Middle frontal gyrus (tissue), 1 donor: ENCODE results near the gene GEMIN7.

Source experiments
- DNase-seq: peaks from one replicate; pipeline ENCODE4 v3.0.0-alpha.2; 2015; ENCODE audit warnings: low spot score; ENCODE audit errors: extremely low spot score

The GEMIN7 gene, protein sequence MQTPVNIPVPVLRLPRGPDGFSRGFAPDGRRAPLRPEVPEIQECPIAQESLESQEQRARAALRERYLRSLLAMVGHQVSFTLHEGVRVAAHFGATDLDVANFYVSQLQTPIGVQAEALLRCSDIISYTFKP

GRCh38 chr19:45079063-45079910, at the start of gene GEMIN7:
Gene GEMIN7 (plus strand): TSS chr19:45079260. CDS start chr19:45090115, 10,855 bp downstream.
- no peak for DNase-seq

DNA sequence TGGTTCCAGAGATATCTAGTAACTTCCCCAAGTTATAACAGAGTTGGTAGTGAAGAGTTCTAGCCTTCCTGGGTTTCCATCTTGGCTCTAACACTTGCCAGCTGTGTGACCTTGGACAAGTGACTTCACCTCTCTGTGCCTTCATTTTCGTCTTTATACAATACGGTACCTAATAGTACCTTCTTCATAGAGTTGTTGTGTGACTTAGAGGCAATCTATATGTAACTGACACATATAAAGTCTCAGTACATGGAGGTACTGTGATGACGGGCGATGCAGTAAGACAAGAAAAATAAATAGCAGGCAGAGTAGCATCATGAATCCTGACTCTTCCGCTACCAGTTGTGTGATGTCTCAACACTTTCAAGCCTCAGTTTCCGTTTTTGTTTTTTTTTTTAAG, 48.2 kb upstream of the GEMIN7 start:
- DNase-seq = no peak

- no peak for DNase-seq
These were observed 46.6 kb upstream of the GEMIN7 start for GRCh38 chr19:45032421-45032820.

DNA sequence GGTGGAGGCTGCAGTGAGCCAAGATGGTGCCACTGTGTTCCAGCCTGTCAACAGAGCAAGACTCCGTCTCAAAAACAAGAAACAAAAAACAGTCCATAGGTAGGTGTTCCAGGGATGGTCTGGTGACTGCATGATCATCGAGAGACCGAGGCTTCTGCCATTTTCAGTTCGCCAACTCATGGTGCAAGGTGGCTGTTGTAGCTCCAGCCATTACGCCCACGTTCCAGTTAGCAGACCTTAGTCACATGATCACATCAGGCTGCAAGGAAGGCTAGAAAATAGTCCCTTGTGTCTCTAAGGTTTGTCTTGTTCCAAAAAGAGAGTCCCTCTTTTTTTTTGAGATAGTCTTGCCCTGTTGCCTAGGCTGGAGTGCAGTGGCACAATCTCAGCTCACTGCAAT, 43.3 kb upstream of the GEMIN7 start:
- DNase-seq = no peak

DNA sequence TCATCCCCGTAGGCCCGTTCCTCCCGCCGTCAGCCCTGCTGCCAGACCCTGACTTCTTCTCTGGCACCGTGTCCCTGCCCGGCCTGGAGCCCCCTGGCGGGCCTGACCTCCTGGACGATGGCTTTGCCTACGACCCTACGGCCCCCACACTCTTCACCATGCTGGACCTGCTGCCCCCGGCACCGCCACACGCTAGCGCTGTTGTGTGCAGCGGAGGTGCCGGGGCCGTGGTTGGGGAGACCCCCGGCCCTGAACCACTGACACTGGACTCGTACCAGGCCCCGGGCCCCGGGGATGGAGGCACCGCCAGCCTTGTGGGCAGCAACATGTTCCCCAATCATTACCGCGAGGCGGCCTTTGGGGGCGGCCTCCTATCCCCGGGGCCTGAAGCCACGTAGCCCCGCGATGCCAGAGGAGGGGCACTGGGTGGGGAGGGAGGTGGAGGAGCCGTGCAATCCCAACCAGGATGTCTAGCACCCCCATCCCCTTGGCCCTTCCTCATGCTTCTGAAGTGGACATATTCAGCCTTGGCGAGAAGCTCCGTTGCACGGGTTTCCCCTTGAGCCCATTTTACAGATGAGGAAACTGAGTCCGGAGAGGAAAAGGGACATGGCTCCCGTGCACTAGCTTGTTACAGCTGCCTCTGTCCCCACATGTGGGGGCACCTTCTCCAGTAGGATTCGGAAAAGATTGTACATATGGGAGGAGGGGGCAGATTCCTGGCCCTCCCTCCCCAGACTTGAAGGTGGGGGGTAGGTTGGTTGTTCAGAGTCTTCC, 41.5 kb upstream of the GEMIN7 start:
- DNase-seq = no peak

- DNase-seq = peak; percentile 80
These were observed 39.8 kb upstream of the GEMIN7 start, which contains the start of gene CLASRP for GRCh38 chr19:45038931-45039893. Gene CLASRP (plus strand): TSS chr19:45039045. CDS start chr19:45040213, 1,168 bp downstream.

- DNase-seq = no peak
These were observed 38.8 kb upstream of the GEMIN7 start for GRCh38 chr19:45040059-45040771.

DNA sequence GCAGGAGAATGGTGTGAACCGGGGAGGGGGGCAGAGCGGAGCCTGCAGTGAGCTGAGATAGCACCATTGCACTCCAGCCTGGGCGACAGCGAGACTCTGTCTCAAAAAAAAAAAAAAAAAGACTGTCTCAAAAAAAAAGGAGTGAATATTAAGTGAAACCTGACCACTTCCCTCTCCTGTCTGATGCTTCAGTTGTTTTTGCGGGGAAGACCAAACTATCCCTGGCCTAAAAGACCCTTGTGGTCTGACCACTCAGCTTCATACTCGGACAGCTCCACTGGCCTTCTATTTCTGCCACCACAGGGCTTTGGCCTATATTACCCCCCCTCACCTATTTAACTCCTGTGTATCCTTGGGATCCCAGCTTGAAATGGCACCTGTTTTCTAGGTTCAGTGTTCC, 37.9 kb upstream of the GEMIN7 start:
- DNase-seq = no peak

DNA sequence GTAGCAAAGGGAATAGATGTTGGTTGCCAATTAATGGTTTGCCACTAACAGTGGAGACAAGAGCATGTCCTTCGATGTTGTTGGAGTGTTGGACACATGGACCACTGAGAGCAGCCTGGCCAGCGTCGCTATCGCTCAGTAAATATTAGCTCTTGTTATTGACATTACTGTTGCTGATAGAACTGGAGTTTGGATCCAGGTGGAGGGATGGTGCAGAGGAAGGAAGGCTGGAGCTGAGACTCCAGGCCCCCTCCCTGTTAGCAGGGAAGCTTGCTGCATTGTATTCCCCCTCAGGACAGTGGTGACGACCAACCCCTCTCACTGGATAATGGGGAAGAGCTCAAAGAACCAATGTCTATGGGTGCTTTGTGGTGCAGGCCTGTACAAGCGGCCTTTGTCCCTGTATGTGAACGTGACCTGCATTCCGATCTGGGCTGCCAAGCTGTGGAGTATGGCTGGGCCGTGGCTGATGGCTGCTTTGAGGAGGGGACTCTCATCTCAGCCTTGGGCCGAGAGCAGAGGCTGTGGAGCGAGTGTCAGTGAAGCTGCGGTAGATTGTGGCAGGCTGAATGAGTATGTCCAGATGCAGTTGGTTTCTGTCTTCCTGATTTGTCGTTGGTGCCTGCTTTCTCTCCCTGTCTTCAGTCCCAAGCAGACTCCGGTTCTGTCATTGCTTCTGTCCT, 33.2 kb upstream of the GEMIN7 start:
- DNase-seq = peak; percentile 78

GRCh38 chr19:45046355-45046754, 32.7 kb upstream of the GEMIN7 start:
- no peak for DNase-seq

DNA sequence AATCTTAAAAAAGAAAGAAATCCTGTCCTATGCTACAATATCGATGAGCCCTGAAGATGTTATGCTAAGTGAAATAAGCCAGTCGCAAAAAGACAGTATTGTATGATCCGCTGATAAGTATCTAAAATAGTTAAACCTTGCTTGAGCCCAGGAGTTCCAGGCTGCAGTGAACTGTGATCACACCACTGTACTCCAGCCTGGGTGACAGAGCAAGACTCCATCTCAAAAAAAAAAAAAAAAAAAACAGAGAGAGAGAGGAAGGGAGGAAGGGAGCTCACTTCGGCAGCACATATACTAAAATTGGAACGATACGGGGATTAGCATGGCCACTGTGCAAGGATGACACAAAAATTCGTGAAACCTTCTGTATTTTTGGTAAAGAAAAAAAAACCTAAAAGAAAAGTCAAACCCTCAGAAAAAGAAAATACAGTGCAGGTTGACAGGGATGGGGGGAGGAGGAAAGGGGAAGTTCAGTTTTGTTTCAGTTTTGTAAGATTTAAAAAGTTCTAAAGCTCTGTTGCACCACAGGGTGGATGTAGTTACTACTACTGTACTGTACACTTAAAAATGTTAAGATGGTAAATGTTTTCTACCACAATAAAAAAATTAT, 31.8 kb upstream of the GEMIN7 start:
- DNase-seq = no peak

DNA sequence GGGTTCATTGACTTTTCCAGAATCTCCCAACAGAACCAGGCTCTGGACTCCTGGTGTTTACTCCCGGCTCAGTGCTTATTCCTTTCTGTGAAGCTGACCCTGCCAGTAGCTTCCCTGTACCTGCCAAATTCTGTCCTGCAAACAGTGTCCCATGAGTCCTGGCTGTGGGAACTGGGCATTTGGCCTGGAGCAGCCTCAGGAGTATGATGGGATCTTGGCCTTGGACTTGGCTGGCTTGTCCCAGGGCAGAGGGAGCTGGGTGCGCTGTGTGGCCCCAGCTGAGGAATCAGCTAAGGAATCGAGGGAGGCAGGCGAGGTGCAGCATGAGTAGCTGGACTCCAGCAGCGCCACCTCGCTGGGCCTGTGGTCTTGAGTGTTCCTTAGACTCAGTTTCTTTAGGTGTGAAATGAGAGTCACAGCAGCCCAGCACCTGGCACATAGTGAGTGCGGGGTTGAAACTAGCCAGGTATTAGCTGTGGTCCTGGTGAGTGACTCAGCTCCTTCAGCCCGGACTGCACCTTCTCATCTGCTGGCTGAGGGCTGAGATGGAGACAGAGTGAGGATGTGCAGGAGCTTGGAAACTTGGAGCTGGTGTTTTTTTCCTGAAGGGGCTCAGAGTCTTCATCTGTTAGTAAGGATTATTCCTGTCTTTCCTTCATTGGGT, 29.9 kb upstream of the GEMIN7 start:
- no peak for DNase-seq

DNA sequence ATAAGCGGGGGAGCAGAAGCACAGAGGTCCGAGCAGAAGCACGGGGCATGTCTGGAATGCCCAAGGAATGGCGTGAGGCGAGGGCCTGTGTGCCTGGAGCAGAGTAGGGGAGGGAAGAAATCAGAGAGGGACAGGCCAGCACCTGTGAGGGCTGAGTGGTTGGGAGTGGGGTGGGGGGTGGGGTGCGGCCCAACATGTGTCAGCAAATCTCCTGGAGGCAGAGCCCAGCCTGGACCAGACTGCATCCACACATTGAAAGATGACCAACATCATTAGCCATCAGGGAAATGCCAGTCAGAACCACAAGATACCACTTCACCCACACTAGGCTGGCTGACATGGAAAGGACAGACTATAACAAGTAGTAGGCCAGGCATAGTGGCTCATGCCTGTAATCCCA, 29.0 kb upstream of the GEMIN7 start:
- DNase-seq = no peak

DNA sequence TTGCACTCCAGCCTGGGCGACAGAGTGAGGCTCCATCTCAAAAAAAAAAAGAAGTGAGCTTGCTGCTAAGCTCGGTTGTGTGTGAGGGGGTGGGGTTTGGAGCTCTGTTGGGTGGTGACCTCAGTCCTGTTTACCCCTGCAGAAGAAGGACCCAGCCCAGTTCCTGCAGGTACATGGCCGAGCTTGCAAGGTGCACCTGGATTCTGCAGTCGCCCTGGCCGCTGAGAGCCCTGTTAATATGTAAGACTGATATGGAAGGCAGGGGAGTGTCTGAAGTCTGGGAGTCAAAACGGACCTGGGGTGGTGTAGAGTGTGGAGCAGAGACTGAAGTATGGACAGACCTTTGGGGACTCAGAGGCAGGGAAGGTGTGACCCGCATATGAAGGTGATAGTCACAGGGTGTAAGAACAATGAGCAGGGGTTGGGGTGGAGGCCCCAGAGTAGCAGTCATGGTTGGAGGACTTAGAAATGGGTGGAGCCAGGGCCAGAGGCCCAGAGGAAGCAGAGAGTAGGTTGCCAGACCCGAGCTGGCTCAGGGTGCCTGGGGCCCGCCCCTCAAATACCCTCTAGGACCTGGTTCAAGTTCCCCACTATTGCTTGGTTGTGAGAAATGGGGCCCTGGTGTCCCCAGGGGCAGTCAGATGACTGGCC, 27.0 kb upstream of the GEMIN7 start:
- no peak for DNase-seq

DNA sequence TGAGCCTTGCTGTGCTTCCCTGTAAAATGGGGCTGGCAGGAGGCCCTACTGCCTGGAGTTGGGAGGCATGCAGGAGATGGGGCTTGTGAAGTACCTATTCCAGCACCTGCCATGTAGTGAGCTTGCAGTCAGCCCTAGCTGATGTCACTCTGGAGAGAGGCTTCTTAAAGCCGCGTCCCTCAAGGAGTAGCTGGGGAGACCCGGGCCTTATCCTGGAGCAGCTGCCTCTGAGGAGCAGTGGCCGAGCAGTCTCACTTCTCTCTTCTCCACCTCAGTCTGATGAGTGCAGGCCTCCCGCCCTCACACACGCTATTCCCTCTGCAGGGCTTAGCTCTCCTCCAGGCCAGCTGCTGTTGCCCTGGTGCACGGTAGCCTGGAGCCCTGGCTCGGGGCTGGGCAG, 22.2 kb upstream of the GEMIN7 start:
- DNase-seq = no peak

DNA sequence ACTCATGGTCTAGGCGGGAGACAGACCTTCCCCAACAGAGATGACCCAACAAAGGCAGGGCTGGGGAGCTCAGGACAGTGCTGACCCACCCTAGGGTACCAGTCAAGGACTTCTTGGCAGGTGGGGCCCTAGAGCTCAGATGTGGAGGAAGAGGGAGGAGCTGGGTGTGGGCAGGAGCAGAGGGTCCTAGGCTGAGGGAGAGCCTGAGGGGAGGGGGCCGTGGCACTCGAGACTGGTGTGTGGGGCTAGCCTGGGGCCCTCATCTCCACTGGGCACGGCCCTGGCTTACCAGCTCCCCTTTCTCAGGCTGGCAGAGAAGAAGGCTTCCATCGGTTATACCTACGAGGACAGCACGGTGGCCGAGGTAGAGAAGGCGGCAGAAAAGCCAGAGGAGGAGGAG, 21.6 kb upstream of the GEMIN7 start:
- no peak for DNase-seq

GRCh38 chr19:45058622-45059159, 20.4 kb upstream of the GEMIN7 start:
- no peak for DNase-seq
